Stimulated activated naive CD8-positive, alpha-beta T cell treated with anti-CD3 and anti-CD28 coated beads, Interleukin-15, Interleukin-2, amounts not matched to agents 100 U/mL and 50 U/mL, for 24 hours (primary cell): Measurements from ENCODE around the gene SCPEP1.
A peak's percentile ranks its signal among the peaks of the same experiment; 100 is the strongest.

Experiments used
- ATAC-seq: fragments of 150-1000 bp; cut with Tn5 transposase; one replicate; pipeline ENCODE4 v1.10.0; 2021
- DNase-seq: peaks from one replicate; pipeline ENCODE4 v3.0.0; 2021

The SCPEP1 gene

DNA sequence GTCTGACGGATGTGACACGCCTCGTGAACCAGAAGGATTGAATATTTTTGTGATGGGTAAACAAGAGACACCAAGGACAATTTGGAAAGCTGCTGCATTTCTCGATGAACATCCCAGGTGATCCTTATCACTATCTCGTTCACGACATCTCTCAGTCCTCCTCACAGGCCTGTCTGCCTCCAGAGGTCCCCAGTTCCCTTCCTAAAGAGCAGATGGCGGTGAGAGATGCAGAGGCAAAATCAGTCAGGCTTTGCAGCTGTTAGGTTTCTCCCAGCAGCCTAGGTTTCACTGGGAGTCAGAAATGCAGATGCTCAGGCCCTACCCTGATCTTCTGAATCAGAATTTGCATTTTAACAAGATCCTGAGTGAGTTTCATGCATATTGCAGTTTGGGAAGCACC is 23.6 kb downstream of the SCPEP1 start:
- DNase-seq, result no peak
- no peak for ATAC-seq

DNA sequence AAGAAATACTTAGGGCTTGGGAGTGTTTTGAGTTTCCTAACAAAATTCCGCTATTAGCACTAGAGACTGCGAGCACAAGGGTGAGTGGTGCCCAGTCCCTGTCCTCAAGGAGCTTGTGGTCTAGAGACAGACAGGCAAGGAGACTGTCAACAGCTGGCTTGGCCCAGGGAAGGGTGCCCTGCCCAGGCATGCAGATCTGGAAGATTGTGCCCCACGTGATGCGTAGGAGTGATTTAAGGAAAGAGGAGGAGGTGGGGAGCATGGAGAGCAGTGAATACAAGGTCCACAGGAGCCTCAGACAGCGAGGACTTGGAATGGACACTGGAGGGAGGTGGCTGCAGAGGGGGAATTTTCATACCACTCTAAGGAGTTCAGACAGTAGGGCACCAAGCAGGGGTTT is 25.0 kb downstream of the SCPEP1 start:
- ATAC-seq (no peak), DNase-seq (no peak)

DNA sequence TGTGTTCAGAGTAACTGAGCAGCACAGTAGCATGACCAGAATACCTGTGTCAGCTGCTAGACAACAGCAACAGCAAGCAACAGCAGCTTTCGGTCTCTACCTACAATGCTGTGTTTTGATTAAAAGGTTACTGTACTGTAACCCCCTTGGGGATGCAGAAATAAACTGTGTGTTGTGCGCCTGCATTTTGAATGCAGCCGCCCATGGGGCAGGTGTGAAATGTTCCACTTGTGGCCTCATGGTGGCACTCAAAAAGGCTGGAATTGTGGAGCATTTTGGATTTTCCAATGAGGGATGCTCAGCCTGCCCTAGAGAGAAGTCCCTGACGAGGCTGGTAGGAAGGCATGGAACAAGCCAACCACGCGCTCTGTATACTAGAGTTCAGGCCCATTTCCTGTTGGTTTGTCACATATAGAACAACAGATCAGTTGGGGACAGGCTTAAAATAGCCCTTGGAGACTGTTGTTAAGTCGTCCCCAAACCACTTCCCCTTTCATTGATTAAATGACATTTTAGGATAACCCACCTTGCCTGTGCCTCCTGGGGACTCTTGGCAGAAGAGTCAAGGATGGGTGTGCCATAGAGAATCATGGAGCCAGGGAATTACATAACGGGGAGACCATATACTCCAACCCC is 27.1 kb downstream of the SCPEP1 start:
- ATAC-seq, result no peak

DNA sequence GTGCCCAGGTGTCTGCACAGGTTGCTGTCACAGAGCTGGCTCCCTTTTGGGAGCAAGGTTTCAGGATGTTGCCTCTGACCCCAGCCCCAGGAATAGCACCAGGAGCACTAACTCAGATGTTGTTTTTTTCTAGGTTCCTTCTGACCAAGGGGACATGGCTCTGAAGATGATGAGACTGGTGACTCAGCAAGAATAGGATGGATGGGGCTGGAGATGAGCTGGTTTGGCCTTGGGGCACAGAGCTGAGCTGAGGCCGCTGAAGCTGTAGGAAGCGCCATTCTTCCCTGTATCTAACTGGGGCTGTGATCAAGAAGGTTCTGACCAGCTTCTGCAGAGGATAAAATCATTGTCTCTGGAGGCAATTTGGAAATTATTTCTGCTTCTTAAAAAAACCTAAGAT is 28.1 kb downstream of the SCPEP1 start:
- DNase-seq (no peak), ATAC-seq (no peak)

More for the DNA sequence above, 27.1 kb downstream of the SCPEP1 start:
- no peak for DNase-seq

DNA sequence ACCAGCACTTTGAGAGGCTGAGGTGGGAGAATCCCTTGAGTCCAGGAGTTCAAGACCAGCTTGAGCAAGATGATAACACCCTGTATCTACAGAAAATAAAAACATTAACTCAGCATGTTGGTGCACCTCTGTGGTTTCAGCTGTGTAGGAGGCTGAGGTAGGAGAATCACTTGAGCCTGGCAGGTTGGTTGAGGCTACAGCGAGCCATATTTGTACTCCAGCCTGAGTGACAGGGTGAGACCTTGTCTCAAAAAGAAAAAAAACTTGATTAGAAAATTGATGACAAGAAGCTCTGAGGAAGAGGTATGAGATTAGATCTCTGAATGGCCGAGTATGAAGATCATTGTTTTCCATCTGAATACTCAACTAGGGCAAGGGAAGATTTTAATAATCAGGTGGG is 31.0 kb downstream of the SCPEP1 start:
- no peak for DNase-seq
- ATAC-seq, result no peak

DNA sequence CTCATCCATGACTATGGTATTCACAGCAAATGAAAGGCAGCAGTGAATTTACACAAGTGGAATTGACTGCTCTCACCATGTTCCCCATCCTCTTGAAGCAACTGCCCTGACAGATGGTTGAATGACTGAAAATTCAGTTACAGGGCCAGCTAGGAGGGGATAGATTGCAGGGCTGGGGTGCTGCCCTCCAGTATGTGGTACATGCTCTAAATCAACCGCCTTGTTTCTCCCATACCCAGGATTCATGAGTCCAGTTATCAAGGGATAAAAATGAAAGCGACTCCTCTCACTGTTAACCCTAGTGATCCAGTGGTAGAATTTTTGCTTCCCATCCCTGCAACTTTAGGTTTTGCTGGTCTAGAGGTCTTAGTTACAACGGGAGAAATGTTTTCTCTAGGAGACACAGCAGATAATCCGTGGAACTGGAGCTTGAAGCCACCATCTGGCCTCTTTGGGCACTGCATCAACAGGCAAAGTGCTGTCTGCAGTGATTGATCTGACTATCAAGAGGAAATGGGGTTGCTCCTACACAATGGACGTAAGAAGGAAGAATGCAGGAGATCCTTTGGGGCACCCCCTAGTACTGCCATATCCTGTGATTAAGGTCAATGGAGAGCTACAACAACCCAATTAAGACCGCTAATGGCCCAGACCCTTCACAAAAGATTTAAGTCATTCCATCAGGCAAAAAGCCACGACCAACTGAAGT is 32.0 kb downstream of the SCPEP1 start:
- peak; percentile 80 for ATAC-seq

DNA sequence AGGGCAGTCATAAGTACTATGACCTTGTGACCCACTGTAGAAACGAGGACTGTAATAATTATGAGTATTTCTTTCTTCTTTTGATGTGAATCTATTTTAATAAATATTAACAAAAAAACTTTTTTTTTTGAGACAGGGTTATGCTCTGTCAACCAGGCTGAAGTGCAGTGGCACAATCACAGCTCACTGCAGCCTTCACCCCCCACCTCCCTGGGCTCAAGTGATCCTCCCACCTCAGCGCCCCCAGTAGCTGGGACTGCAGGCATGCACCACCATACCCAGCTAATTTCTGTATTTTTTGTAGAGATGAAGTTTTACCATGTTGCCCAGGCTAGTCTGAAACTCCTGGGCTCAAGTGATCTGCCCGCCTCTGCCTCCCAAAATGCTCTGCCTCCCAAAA is 32.6 kb downstream of the SCPEP1 start:
- no peak for ATAC-seq

More for the DNA sequence above, 32.0 kb downstream of the SCPEP1 start:
- DNase-seq, result peak; percentile 63

DNA sequence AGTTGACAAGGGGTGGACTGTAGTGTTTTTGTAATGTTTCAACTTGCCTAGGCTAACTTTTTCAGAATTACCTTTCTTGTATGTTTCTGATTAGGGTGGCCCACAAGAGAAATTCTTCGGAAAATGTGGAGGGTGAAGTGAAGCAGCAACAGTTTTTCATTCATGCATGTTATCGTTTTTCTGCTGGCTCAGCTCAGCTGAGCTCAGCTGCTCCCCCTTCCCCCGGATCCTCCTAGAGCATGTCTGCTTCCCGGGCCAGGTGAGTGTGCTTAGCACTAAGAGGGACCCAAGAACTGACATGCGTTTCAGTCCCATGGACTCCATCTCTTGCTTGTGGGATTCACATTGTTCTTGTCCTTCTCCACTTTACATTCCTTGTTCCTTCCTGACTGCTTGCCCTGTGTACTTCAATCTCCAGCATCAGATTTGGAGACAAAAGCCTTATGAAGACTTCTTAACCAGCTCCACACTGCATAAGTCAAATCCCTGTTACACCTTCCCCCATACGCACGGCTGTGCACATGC is 33.6 kb downstream of the SCPEP1 start:
- ATAC-seq, result no peak
- DNase-seq, result no peak

More for the DNA sequence above, 32.6 kb downstream of the SCPEP1 start:
- no peak for DNase-seq

DNA sequence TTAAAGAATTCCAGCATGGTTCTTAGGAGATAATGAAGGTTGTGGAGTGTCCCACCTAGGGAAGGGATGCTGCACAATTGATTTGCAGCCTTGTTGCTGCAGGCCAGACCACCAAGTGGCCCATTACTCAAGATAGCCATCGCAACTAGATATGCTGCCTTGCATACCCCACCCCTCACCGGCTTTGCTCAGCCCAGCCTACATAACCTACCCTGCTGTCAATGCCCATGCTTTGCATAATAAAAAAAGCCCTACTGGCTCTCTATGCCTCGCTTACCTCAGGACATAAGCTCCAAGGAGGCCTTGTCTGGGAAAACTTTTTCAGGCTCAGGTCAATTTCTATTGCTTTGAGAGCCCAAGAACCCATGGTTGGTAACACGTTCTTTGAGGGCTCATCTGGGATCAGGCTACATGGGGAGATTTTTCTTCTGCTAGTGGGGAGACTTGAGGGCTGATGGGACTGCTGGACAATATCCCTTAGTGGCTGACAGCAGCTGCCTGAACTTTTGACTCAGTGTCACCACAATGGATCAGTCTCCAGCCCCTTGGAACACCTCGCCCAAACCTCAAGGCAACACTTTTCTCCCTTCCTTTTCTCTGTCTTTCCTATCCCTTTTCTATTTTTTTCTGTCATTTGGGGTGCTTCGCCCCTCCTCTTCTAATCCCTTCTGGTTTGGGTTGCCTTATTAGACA is 38.3 kb downstream of the SCPEP1 start:
- no peak for DNase-seq
- ATAC-seq, result no peak

DNA sequence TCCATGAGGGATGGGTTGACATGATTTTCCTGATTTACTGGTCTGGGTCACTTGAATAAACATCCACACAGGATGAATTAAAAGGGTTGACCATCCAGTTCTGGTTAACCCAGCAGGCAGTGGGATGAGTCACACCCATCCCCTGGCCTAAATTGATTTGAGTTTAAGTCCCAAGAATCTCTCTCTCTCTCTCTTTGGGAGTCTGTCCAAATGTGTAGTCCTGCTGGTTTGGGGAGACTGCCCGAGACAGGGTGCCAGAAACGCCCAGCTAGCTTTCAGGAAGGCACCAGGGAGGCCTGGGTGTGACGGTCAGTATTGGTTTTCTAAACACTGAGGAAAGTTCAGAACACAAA is 38.8 kb downstream of the SCPEP1 start:
- no peak for DNase-seq
- ATAC-seq, result no peak

DNA sequence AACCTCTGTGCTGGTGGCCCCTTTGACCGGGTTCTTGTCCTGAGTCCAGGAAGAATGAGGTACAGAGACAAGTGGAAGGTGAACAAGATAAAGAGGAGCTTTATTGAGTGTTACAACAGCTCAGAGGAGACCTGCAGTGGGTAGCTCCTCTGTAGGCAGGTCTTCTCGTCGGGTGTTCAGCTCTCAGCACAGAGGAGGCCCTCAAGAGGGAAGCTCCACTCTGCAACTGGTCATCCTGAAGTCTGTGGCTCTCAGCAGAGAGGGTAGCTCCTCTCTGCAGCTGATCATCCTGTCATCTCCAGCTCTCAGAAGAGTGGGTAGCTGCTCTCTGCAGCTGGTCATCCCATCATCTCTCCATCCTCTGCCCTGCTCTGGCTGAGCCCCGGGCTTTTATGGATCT is 39.7 kb downstream of the SCPEP1 start:
- DNase-seq (no peak), ATAC-seq (no peak)

DNA sequence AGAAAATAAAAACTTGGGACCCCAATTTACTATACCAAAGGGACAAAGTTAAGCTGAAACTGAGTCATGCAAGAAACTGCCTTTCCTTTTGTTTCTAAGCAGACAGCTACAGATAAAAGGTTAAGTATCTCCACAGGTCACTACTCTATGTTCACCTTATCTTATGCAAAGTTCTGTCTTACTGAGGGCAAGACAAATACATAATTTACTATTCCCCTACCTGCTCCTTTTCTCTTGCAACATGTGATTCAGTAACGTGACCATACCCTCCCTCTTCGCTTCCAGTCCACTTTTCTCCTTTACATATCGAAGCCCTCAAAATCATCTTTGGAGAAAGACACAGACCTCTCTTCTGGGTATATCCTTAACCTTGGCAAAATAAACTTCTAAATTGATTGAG is 42.3 kb downstream of the SCPEP1 start:
- ATAC-seq (no peak), DNase-seq (no peak)

DNA sequence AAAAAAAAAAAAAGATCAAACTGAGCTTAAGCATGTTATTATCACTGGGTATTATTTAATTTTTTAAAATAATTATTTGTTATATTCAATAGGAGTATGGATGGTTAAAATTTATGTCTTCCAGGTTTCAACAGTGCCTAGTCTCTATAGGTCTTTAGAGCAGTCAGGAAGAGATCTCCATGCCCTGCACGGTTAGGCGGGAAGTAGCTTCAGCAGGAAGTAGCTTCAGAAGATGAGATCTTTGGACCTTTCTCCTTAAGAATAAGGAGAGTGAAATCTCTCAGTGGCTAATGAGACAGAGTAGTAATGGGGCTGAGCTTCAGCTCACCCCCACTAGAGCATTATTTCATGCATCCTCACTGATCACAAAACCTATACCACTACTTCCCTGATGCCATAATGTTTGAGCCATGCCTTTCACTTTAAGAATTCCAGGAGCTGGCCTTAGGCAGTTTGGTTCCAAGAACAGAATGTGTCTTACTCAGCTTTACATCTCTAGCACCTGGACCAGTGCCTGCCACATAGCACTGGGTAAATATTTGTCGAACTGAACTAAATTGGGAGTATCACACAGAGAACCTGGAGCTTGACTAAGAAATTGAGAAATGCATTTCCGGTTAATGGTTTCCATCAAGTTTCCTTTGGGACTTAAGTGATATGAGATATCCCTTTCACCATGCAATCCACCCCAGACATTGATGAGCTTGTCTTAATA is 43.5 kb downstream of the SCPEP1 start:
- no peak for ATAC-seq
- no peak for DNase-seq

DNA sequence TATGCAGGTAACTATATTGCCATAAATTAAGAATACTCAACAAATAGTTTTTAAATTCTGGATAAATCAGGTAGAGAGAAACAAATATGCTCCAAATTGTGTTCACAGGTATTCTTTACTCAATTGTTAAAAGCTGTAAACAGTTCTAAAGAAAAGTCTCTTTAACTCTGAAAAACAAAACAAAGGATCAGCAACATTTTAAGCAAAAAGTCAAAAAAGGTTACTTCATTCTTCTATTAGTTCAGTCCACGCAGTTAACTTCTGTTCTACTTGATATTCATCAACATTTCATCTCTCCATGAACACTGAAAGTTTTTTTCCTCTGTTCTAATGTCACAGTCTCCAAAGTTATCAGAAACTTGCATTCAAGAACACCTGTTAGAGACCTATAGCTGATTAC is 47.9 kb downstream of the SCPEP1 start:
- ATAC-seq (no peak), DNase-seq (no peak)

DNA sequence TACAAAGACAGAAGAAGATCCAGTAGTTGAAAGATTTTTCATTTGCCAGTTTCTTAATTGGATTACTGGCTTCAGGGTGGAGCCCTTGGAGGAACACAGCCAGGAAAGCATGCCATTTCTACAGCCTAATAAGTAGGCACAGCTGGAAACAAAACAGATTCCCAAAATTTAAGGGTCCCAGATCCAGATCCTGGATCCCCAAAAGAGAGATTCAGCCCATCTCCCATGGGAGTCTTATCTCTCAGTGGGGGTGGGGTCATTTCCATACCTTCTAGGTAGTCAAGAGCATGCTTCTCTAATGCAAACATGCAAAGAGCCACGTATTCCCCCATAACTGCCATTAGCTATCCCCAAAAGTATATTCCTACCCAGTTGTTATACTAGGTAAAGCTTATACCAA is 49.9 kb downstream of the SCPEP1 start:
- ATAC-seq (no peak), DNase-seq (no peak)

DNA sequence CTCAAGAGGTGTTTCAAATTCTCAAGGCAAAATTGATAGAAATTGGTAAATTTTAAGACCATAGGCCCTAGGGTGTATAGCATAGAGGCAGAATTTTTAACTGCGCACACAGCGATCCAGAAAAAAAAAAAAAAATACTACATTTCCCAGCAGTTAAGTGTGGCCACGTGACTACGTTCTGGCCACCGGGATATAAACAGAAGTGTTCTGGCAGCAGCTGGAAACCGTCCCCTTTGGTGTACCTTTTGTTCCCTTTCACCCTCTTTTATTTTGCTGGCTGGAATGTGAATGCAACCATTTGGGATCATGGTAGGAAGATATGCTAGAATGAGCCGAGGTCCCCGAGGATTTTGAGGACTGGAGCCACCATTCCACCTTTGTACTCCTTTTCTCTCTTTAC is 54.4 kb downstream of the SCPEP1 start:
- ATAC-seq (no peak), DNase-seq (no peak)

DNA sequence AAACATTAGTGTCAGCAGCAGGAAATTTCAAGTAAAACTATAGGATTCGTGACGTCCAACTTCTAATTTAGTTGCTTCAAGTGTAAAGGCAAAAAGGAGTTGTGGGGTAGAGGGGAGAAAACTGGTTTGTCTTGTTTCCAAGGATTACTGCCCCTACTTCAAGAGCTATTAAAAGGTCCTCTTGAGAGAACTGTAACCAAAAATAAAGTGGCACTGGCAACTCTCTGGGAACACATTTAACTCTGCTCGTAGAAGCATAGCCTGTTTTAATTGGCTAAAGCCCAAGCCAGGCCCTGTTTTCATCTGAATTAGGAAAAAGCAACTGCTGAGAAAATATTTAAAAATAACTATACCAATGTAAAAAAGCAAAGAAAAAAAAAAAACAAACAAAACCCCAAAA is 55.4 kb downstream of the SCPEP1 start:
- ATAC-seq (no peak), DNase-seq (no peak)

DNA sequence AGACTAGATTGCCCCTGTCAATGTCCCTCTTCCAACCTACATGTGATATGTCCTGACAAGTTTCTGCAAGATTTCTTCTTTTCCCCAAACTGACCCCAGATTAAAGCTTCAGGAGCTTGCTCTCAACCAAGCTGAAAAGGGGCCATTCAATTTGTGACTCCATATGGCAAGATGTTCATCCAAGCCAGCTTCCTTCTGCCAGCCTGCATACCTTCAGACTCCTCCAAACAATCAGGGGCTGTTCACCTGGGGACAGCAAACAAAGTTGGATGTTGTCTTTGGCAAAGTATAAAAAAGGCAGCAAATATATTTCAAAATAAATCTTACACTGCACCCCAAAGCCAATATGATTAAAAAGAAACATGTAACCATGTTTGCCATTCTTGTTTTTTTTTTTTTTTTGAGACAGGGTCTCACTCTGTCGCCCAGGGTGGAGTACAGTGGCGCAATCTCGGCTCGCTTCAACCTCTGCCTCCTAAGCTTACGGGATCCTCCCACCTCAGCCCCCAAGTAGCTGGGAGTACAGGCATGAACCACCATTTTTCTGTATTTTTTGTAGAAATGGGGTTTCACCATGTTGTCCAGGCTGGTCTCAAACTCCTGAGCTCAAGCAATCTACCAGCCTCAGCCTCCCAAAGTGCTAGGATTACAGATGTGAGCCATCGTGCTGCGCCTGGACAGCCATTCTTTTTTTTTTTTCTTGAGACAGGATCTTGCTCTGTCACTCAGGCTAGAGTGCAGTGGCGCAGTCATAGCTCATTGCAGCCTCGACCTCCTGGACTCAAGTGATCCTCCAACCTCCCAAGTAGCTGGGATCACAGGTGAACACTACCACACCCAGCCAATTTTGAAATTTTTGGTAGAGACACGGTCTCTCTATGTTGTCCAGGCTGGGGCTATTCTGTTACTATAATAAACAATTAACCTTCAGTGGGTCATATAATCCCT is 57.1 kb downstream of the SCPEP1 start:
- DNase-seq, result no peak
- no peak for ATAC-seq

DNA sequence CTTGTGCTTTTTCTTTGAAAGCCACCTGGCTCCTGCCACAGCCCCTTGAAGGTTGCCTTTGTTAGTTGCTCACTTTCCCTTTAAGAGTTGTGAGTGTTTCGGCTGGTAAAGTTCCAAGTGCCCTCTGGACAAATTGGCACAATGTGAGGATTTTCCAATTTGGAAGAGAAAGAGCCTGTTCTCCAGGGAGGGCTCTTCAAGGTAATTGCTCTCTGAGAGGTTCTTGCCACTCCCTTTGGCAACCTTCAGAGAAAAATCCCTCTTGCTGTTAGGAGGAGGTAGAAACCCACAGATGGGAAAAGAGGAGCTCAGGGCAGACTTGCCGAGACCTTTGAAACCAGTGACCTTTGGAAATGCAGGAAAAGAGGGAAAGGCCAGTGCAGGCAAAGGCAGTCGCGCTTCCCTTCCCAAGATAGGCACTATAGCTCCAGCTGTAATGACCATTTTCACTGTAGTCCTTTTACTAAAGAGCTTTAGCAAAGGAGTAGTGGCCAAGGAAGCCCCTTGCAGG is 58.1 kb downstream of the SCPEP1 start:
- DNase-seq (no peak), ATAC-seq (no peak)

DNA sequence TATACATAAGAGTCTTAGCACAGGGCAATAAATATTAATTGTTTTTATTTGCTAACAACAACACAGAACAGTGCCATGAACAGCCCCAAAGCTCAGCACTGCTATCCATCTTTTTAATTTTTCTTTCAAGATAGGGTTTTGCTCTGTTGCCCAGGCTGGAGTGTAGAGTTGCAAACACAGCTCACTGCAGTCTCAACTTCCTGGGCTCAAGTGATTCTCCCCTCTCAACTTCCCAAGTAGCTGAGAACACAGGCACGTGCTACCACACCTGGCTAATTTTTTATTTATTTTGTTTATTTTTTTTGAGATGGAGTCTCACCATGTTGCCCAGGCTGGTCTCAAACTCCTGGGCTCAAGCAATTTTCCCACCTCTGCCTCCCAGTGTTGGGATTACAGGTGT is 59.5 kb downstream of the SCPEP1 start:
- DNase-seq (no peak), ATAC-seq (no peak)

DNA sequence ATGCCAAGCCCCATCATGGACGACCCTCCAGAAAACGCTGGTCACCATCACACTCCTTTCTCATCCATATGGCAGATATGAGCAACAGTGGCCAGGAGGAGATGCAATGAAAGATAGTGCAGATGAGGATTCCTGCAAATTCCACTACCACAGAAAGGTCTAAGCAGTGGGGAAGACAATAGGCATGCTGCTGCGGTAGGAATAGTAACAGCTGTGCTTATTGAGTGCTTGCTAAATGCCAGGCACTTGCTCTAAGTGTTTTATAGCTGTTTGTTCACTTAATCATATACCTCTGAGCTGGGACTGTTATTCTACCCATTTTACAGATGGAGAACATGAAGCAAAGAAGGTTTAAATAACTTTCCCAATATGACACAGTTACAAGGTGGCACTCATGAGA is 60.6 kb downstream of the SCPEP1 start:
- ATAC-seq (no peak), DNase-seq (no peak)
